Naive thymus-derived CD4-positive, alpha-beta T cell (primary cell): ENCODE measurements around the gene TM4SF5. TPM values are rescaled to one million over a fixed set of nuclear protein-coding genes. Genes with fewer than 3 reads are reported as not detected.

Experiments
- ATAC-seq: fragments of 150-1000 bp; cut with Tn5 transposase; 2 replicates; pipeline ENCODE4 v1.10.0; 2021; ENCODE audit warnings: mild to moderate bottlenecking, moderate library complexity
- CTCF ChIA-PET: fragments of 350-600 bp; sonication (Branson Sonifier 250); formaldehyde crosslinking; loops from one replicate; lab custom pipeline; 2021; ENCODE audit warnings: antibody characterized with exemption; lab: Charles Lee
- POLR2A ChIA-PET: fragments of 350-600 bp; sonication (Branson Sonifier 250); formaldehyde crosslinking; loops from one replicate; lab custom pipeline; 2021; ENCODE audit warnings: antibody characterized with exemption, inconsistent platforms; lab: Charles Lee
- DNase-seq, 9 donors: peaks; one replicate each; pipeline versions ENCODE4 v3.0.0 to v3.0.0-alpha.2; 2020 to 2022; ENCODE audit warnings: mixed read lengths in 1 of 9
- H3K27ac ChIP-seq: one replicate; pipeline ENCODE4 v1.7.0; 2013; ENCODE audit warnings: mild to moderate bottlenecking, low read depth, low read length, moderate library complexity
- H3K27me3 ChIP-seq, 2 donors: one replicate each; pipeline ENCODE4 v1.7.0; 2013; ENCODE audit warnings: low read length in 2 of 2, mild to moderate bottlenecking in 2 of 2, moderate library complexity in 2 of 2; ENCODE audit not compliant: control insufficient read depth in 2 of 2, insufficient read depth in 2 of 2
- H3K36me3 ChIP-seq, 3 experiments: 1 replicate in 2 of 3; 2 replicates in 1 of 3; pipeline ENCODE4 v1.7.0; 2013; ENCODE audit warnings: low read length in 3 of 3, mild to moderate bottlenecking in 3 of 3, moderate library complexity in 1 of 3; ENCODE audit not compliant: insufficient read depth in 3 of 3, control insufficient read depth in 2 of 3
- H3K4me1 ChIP-seq, 2 donors: one replicate each; pipeline ENCODE4 v1.7.0; 2013; ENCODE audit warnings: low read length in 2 of 2, mild to moderate bottlenecking in 2 of 2, moderate library complexity in 1 of 2; ENCODE audit not compliant: control insufficient read depth in 2 of 2, insufficient read depth in 2 of 2
- H3K4me3 ChIP-seq: 2 replicates; pipeline ENCODE4 v1.7.0; 2013; ENCODE audit warnings: mild to moderate bottlenecking, low read length
- H3K9me3 ChIP-seq, 3 experiments: 1 replicate in 2 of 3; 2 replicates in 1 of 3; pipeline ENCODE4 v1.7.0; 2013; ENCODE audit warnings: low read length in 3 of 3; ENCODE audit not compliant: control insufficient read depth in 2 of 3
- H3K27ac Mint-ChIP-seq, 9 donors: one replicate each; pipeline ENCODE4 v1.8.0; 2020 to 2022; ENCODE audit warnings: mixed read lengths in 9 of 9, mild to moderate bottlenecking in 8 of 9, moderate library complexity in 5 of 9, inconsistent platforms in 2 of 9
- H3K27me3 Mint-ChIP-seq, 5 donors: one replicate each; pipeline ENCODE4 v1.8.0; 2021 to 2022; ENCODE audit warnings: mixed read lengths in 5 of 5, mild to moderate bottlenecking in 1 of 5
- H3K36me3 Mint-ChIP-seq, 5 donors: one replicate each; pipeline ENCODE4 v1.8.0; 2020 to 2022; ENCODE audit warnings: mixed read lengths in 5 of 5, mild to moderate bottlenecking in 3 of 5, inconsistent platforms in 1 of 5
- H3K4me1 Mint-ChIP-seq, 7 donors: one replicate each; pipeline ENCODE4 v1.8.0; 2020 to 2022; ENCODE audit warnings: mixed read lengths in 7 of 7, mild to moderate bottlenecking in 3 of 7, inconsistent platforms in 1 of 7
- H3K4me3 Mint-ChIP-seq, 10 donors: one replicate each; pipeline ENCODE4 v1.8.0; 2020 to 2022; ENCODE audit warnings: mild to moderate bottlenecking in 10 of 10, mixed read lengths in 10 of 10, moderate library complexity in 6 of 10, inconsistent platforms in 2 of 10
- H3K9me3 Mint-ChIP-seq, 11 donors: one replicate each; pipeline ENCODE4 v1.8.0; 2020 to 2022; ENCODE audit warnings: mixed read lengths in 11 of 11, mild to moderate bottlenecking in 4 of 11, inconsistent platforms in 1 of 11, moderate library complexity in 1 of 11
- intact Hi-C, 2 donors: fragments of 100-400 bp; cut with micrococcal nuclease; formaldehyde crosslinking; loops; one replicate each; pipeline ENCODE4 v1.15.1; 2023
- polyA plus RNA-seq, 2 donors: library from polyadenylated mRNA; unstranded; fragments of 300-500 nt; fragmentation: Illumina TruSeq; gene quantifications; one replicate each; pipeline ENCODE4 v1.2.3, GENCODE V29; 2021
- total RNA-seq, 6 experiments: library from RNA in 5 of 6; stranded (reverse) in 5 of 6; gene quantifications; 1 replicate in 5 of 6; 2 replicates in 1 of 6; pipeline ENCODE4 v1.2.3 and lab custom pipeline; 2021 to 2026

The TM4SF5 gene
- total and polyA plus RNA-seq, 7 experiments from 2014 or later, result not detected

DNA sequence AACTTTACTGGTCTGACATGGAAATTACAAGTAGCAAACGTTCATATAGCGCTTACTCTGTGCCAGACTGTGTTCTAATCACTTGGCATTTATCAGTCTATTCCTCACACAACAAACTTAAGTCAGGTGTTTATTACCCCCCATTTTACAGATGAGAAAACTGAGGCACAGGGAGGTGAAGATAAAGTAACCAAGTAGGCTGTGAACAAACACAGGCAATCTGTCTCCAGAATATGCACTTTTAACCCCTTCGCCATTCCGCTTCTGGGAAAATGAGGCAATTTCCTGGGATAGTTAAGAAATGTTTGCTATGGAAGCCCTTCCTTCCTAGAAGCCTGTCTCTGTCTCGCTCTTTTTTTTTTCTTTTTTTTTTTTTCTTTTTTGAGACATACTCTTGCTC lies 19.8 kb upstream of the TM4SF5 start:
- Histone ChIP-seq H3K27ac (no peak overlapping the region), H3K9me3 (no peaks in the 10 kb centered on the region), H3K4me3 (no peak overlapping the region), H3K4me1 (peaks cover 5 to 7% of the 10 kb centered on the region in 2 donors), H3K27me3 (no peaks in the 10 kb centered on the region), H3K36me3 (no peaks in the 10 kb centered on the region)
- Mint-ChIP-seq H3K27ac (no peak overlapping the region), H3K4me3 (no peak overlapping the region), H3K27me3 (peaks cover 8 to 52% (median 15%) of the 10 kb centered on the region in 5 donors), H3K9me3 (peaks cover 0 to 1% (median 0%) of the 10 kb centered on the region in 11 donors), H3K36me3 (no peaks in the 10 kb centered on the region), H3K4me1 (peaks cover 13 to 16% (median 14%) of the 10 kb centered on the region in 7 donors)
- POLR2A ChIA-PET, result no interaction called here
- DNase-seq (no peak), ATAC-seq (no peak)
- intact Hi-C loops, result no loop called here
- CTCF ChIA-PET, result no interaction called here

DNA sequence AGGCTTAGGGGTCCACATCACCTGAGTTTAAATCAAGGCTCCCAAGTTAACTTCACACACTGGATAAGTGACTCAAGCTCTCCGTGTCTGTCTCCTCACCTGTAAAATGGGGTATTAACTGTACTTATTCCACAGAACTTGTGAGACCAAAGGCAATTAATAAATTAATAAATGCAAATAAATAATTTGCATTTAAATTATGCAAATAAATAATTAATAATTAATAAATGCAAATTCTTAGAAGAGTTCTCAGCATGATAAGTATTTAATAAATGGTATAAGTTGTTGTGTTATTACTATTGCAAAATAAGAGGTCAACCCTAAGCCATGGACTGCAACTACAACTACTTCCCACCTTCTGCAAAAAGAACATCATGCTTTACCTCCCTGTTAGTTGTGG lies 18.3 kb upstream of the TM4SF5 start:
- ChIA-PET CTCF (no interaction called here), POLR2A (no interaction called here)
- Mint-ChIP-seq H3K9me3 (peaks cover 0 to 1% (median 0%) of the 10 kb centered on the region in 11 donors), H3K4me1 (peaks cover 3 to 6% (median 5%) of the 10 kb centered on the region in 7 donors), H3K27ac (no peak overlapping the region), H3K4me3 (no peak overlapping the region), H3K36me3 (no peaks in the 10 kb centered on the region), H3K27me3 (peaks cover 8 to 58% (median 15%) of the 10 kb centered on the region in 5 donors)
- H3K36me3 ChIP-seq, result no peaks in the 10 kb centered on the region
- H3K27me3 ChIP-seq, result no peaks in the 10 kb centered on the region
- DNase-seq (no peak), ATAC-seq (no peak)
- no peak overlapping the region for H3K27ac ChIP-seq
- H3K9me3 ChIP-seq, result no peaks in the 10 kb centered on the region
- H3K4me1 ChIP-seq, result peaks cover 0 to 3% of the 10 kb centered on the region in 2 donors
- H3K4me3 ChIP-seq, result no peak overlapping the region
- intact Hi-C loops, result no loop called here

DNA sequence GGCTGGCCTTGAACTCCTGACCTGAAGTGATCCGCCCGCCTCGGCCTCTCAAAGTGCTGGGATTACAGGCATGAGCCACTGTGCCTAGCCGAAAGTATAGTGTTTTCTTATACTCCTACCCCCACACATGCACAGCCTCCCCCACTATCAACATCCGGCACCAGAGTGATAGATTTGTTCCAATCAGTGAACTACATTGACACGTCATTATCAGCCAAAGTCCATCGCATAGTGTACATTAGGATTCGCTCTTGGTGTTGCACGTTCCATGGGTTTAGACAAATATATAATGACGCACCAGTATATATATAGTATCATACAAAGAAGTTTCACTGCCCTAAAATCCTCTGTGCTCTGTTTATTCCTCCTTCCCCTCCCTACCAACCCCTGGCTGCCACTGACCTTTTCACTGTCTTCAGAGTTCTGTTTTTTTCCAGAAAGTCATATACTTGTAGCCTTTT lies 11.9 kb upstream of the TM4SF5 start:
- DNase-seq (no peak), ATAC-seq (peak; percentile 67)
- intact Hi-C loops, result no loop called here

DNA sequence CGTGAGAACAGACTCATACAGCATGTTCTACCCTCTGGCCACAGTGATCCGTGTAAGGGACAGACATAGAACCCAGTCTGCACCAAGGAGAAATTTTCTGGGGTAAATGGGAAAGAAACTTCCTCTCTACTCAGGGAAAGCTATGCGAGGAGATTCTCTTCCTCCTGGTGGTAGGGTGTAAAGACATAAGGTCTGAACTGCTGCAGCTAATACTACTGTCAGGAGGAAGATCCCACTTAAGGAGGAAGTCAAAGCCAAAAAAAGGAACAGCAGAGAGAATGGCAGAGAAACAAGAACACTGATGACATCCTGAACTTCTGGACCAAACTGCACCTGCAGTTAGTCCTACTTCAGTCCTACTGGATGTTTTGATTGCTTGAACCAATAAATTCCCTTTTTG lies 7.1 kb upstream of the TM4SF5 start:
- intact Hi-C loops, result no loop called here
- Mint-ChIP-seq H3K27me3 (peaks cover 0 to 18% (median 6%) of the 10 kb centered on the region in 5 donors), H3K36me3 (no peaks in the 10 kb centered on the region), H3K4me1 (no peaks in the 10 kb centered on the region), H3K27ac (no peak overlapping the region), H3K4me3 (no peak overlapping the region), H3K9me3 (no peaks in the 10 kb centered on the region)
- Histone ChIP-seq H3K27me3 (no peaks in the 10 kb centered on the region), H3K27ac (no peak overlapping the region), H3K4me3 (no peak overlapping the region), H3K9me3 (no peaks in the 10 kb centered on the region), H3K36me3 (no peaks in the 10 kb centered on the region), H3K4me1 (no peaks in the 10 kb centered on the region)
- POLR2A ChIA-PET, result no interaction called here
- DNase-seq, result no peak
- CTCF ChIA-PET, result no interaction called here
- ATAC-seq, result peak; percentile 49

More for the DNA sequence above, 11.9 kb upstream of the TM4SF5 start:
- ChIA-PET POLR2A (no interaction called here), CTCF (no interaction called here)
- no peaks in the 10 kb centered on the region for H3K9me3 Mint-ChIP-seq
- Histone ChIP-seq H3K36me3 (no peaks in the 10 kb centered on the region), H3K27me3 (no peaks in the 10 kb centered on the region), H3K4me3 (no peak overlapping the region), H3K4me1 (no peaks in the 10 kb centered on the region), H3K9me3 (no peaks in the 10 kb centered on the region), H3K27ac (no peak overlapping the region)
- H3K4me3 Mint-ChIP-seq, result no peak overlapping the region
- no peak overlapping the region for H3K27ac Mint-ChIP-seq
- no peaks in the 10 kb centered on the region for H3K4me1 Mint-ChIP-seq
- no peaks in the 10 kb centered on the region for H3K36me3 Mint-ChIP-seq
- peaks cover 6 to 37% (median 7%) of the 10 kb centered on the region in 5 donors for H3K27me3 Mint-ChIP-seq

DNA sequence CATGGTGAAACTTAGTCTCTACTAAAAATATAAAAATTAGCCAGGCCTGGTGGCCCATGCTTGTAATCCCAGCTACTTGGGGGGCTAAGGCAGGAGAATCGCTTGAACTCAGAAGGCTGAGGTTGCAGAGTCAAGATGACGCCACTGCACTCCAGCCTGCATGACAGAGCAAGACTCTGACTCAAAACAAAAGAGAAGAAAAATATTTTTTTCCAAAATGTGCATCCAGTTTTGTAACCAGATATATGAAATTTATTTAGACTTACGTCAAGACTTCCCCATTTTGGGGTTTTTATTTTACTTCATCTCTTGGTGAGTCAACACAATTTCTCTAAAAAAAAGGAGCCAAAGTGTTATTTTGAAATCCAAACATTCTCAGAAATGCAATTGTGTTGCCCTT lies 5.5 kb upstream of the TM4SF5 start:
- H3K4me1 Mint-ChIP-seq, result peaks cover 0 to 7% (median 0%) of the 10 kb centered on the region in 7 donors
- H3K27ac ChIP-seq, result no peak overlapping the region
- no peaks in the 10 kb centered on the region for H3K27me3 ChIP-seq
- peaks cover 0 to 9% (median 3%) of the 10 kb centered on the region in 5 donors for H3K27me3 Mint-ChIP-seq
- H3K4me1 ChIP-seq, result no peaks in the 10 kb centered on the region
- ChIA-PET CTCF (no interaction called here), POLR2A (no interaction called here)
- no peaks in the 10 kb centered on the region for H3K9me3 ChIP-seq
- H3K36me3 Mint-ChIP-seq, result no peaks in the 10 kb centered on the region
- no peak overlapping the region for H3K4me3 Mint-ChIP-seq
- H3K36me3 ChIP-seq, result no peaks in the 10 kb centered on the region
- H3K27ac Mint-ChIP-seq, result no peak overlapping the region
- DNase-seq, result no peak
- peak; percentile 72 for ATAC-seq
- no peaks in the 10 kb centered on the region for H3K9me3 Mint-ChIP-seq
- intact Hi-C loops, result no loop called here
- no peak overlapping the region for H3K4me3 ChIP-seq

DNA sequence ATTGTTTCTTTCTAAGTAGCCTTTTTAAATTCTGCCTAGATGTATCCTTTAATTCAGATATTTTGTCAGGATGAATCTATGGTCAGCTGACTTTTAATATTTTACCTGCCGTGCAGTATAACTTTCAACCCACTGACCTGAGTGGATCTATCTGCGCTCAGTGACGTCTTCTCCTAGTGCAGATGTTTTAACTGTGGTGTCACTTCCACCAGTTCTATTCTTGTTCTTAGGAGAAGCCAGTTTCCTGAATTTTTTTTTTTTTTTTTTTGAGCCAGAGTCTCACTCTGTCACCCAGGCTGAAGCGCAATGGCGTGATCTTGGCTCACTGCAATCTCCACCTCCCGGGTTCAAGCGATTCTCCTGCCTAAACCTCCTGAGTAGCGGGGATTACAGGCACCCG lies 5.0 kb upstream of the TM4SF5 start:
- Histone ChIP-seq H3K36me3 (no peaks in the 10 kb centered on the region), H3K4me1 (peaks cover 0 to 4% of the 10 kb centered on the region in 2 donors), H3K9me3 (no peaks in the 10 kb centered on the region), H3K27ac (no peak overlapping the region), H3K27me3 (no peaks in the 10 kb centered on the region), H3K4me3 (no peak overlapping the region)
- Mint-ChIP-seq H3K4me3 (no peak overlapping the region), H3K4me1 (peaks cover 3 to 13% (median 5%) of the 10 kb centered on the region in 7 donors), H3K27me3 (peaks cover 0 to 9% (median 3%) of the 10 kb centered on the region in 5 donors), H3K36me3 (no peaks in the 10 kb centered on the region), H3K27ac (no peak overlapping the region), H3K9me3 (no peaks in the 10 kb centered on the region)
- intact Hi-C loops, result no loop called here
- ATAC-seq (peak; percentile 38), DNase-seq (no peak)
- POLR2A ChIA-PET, result no interaction called here
- CTCF ChIA-PET, result no interaction called here

DNA sequence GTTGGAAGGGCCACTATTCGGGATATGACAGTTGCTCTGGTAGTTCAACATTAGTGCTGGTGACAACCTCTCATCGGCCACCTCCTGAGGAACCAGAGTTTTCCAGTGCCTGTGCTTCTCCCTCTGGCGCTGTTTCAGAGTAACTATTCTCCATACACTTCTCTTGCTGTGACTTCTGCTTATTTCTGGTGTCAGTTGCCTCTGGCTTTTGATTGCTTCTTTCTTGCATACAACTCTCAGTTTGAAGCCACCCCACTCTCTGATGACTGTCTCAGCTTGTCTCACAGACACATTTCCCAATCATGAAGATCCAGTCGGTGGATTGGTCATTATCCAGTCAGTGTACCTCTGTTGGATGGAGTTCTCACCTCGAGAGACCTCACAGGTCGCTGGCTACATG lies 3.4 kb upstream of the TM4SF5 start:
- Histone ChIP-seq H3K4me1 (peaks cover 0 to 7% of the 10 kb centered on the region in 2 donors), H3K27me3 (no peaks in the 10 kb centered on the region), H3K9me3 (no peaks in the 10 kb centered on the region), H3K4me3 (no peak overlapping the region), H3K36me3 (no peaks in the 10 kb centered on the region), H3K27ac (no peak overlapping the region)
- no peak overlapping the region for H3K4me3 Mint-ChIP-seq
- no peaks in the 10 kb centered on the region for H3K36me3 Mint-ChIP-seq
- CTCF ChIA-PET, result no interaction called here
- no peak overlapping the region for H3K27ac Mint-ChIP-seq
- POLR2A ChIA-PET, result no interaction called here
- ATAC-seq (peak; percentile 56), DNase-seq (no peak)
- peaks cover 6 to 17% (median 7%) of the 10 kb centered on the region in 7 donors for H3K4me1 Mint-ChIP-seq
- H3K9me3 Mint-ChIP-seq, result no peaks in the 10 kb centered on the region
- H3K27me3 Mint-ChIP-seq, result peaks cover 0 to 10% (median 4%) of the 10 kb centered on the region in 5 donors
- intact Hi-C loops, result no loop called here
